ENCODE measurements around the gene EXOC6. TPM values are rescaled to one million over a fixed set of nuclear protein-coding genes. Genes with fewer than 3 reads are reported as not detected.

The EXOC6 gene
- polyA plus RNA-seq, 1 donor (not counting 4 experiments of a cell fraction or from before 2014, with no cell fraction given), result 1.2 TPM

- Histone ChIP-seq H3K27ac (ENCODE audit: control insufficient read depth, insufficient read depth, low read length) (no peak overlapping the region), H3K4me2 (ENCODE audit: control insufficient read depth, extremely low read depth, insufficient read depth, low read depth, low read length) (no peak overlapping the region), H3K9ac (ENCODE audit: control insufficient read depth, extremely low read depth, insufficient read depth, low read length) (no peak overlapping the region), H3K9me1 (ENCODE audit: control insufficient read depth, extremely low read depth, insufficient read depth, low read length) (no peaks in the 10 kb centered on the region), H3K79me2 (ENCODE audit: control insufficient read depth, insufficient read depth, low read length) (no peaks in the 10 kb centered on the region), H2AFZ (ENCODE audit: control insufficient read depth, low read length) (no peak overlapping the region), H3K36me3 (ENCODE audit: control insufficient read depth in 2 of 2, extremely low read depth in 1 of 2, insufficient read depth in 2 of 2, low read length in 2 of 2) (no peaks in the 10 kb centered on the region), H3K27me3 (ENCODE audit: control insufficient read depth, extremely low read depth, insufficient read depth, low read length) (no peaks in the 10 kb centered on the region), H3K4me3 (ENCODE audit: control insufficient read depth in 2 of 3, extremely low read depth in 1 of 3, insufficient read depth in 2 of 3, low read depth in 1 of 3, low read length in 3 of 3) (no peak overlapping the region), H3K4me1 (ENCODE audit: control insufficient read depth, extremely low read depth, insufficient read depth, low read length) (no peaks in the 10 kb centered on the region), H3K9me3 (ENCODE audit: control insufficient read depth, low read depth, low read length) (no peaks in the 10 kb centered on the region), H4K20me1 (ENCODE audit: control insufficient read depth, extremely low read depth, insufficient read depth, low read length) (no peaks in the 10 kb centered on the region)
- FAIRE-seq (no peak), DNase-seq (ENCODE audit: low read depth, low spot score) (no peak)
- dilution Hi-C loops (cut with MboI; ENCODE audit: extremely low pct_ligation_motif_present, low sequenced_read_pairs), result no loop called here
- TF ChIP-seq EZH2 (IDR thresholded peaks at IDR 0.05; ENCODE audit: low read length), result no peak
- TF ChIP-seq, protein P1, sequence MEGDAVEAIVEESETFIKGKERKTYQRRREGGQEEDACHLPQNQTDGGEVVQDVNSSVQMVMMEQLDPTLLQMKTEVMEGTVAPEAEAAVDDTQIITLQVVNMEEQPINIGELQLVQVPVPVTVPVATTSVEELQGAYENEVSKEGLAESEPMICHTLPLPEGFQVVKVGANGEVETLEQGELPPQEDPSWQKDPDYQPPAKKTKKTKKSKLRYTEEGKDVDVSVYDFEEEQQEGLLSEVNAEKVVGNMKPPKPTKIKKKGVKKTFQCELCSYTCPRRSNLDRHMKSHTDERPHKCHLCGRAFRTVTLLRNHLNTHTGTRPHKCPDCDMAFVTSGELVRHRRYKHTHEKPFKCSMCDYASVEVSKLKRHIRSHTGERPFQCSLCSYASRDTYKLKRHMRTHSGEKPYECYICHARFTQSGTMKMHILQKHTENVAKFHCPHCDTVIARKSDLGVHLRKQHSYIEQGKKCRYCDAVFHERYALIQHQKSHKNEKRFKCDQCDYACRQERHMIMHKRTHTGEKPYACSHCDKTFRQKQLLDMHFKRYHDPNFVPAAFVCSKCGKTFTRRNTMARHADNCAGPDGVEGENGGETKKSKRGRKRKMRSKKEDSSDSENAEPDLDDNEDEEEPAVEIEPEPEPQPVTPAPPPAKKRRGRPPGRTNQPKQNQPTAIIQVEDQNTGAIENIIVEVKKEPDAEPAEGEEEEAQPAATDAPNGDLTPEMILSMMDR (optimal IDR thresholded peaks at IDR 0.05 in 1 of 3, IDR thresholded peaks at IDR 0.05 in 1 of 3, conservative IDR thresholded peaks at IDR 0.05 in 1 of 3; ENCODE audit: extremely low read depth in 1 of 3, insufficient read depth in 2 of 3, low read length in 3 of 3), result no peak
These were observed 81.6 kb downstream of the EXOC6 start for GRCh38 chr10:92929896-92930295.

- no peaks in the 10 kb centered on the region for H4K20me1 ChIP-seq (ENCODE audit: control insufficient read depth, extremely low read depth, insufficient read depth, low read length)
- no peak for DNase-seq (ENCODE audit: low read depth, low spot score)
- no peaks in the 10 kb centered on the region for H3K4me1 ChIP-seq (ENCODE audit: control insufficient read depth, extremely low read depth, insufficient read depth, low read length)
- H3K4me2 ChIP-seq (ENCODE audit: control insufficient read depth, extremely low read depth, insufficient read depth, low read depth, low read length), result no peak overlapping the region
- no peak for FAIRE-seq
- H3K79me2 ChIP-seq (ENCODE audit: control insufficient read depth, insufficient read depth, low read length), result no peaks in the 10 kb centered on the region
- no peaks in the 10 kb centered on the region for H3K9me1 ChIP-seq (ENCODE audit: control insufficient read depth, extremely low read depth, insufficient read depth, low read length)
- no peak overlapping the region for H3K4me3 ChIP-seq (ENCODE audit: control insufficient read depth in 2 of 3, extremely low read depth in 1 of 3, insufficient read depth in 2 of 3, low read depth in 1 of 3, low read length in 3 of 3)
- H3K9ac ChIP-seq (ENCODE audit: control insufficient read depth, extremely low read depth, insufficient read depth, low read length), result no peak overlapping the region
- dilution Hi-C loops (cut with MboI; ENCODE audit: extremely low pct_ligation_motif_present, low sequenced_read_pairs), result no loop called here
- TF ChIP-seq, protein P1 (optimal IDR thresholded peaks at IDR 0.05 in 1 of 3, IDR thresholded peaks at IDR 0.05 in 1 of 3, conservative IDR thresholded peaks at IDR 0.05 in 1 of 3; ENCODE audit: extremely low read depth in 1 of 3, insufficient read depth in 2 of 3, low read length in 3 of 3), result no peak
- no peak for TF ChIP-seq EZH2 (IDR thresholded peaks at IDR 0.05; ENCODE audit: low read length)
- no peak overlapping the region for H2AFZ ChIP-seq (ENCODE audit: control insufficient read depth, low read length)
- H3K27me3 ChIP-seq (ENCODE audit: control insufficient read depth, extremely low read depth, insufficient read depth, low read length), result no peaks in the 10 kb centered on the region
- H3K27ac ChIP-seq (ENCODE audit: control insufficient read depth, insufficient read depth, low read length), result no peak overlapping the region
- no peaks in the 10 kb centered on the region for H3K36me3 ChIP-seq (ENCODE audit: control insufficient read depth in 2 of 2, extremely low read depth in 1 of 2, insufficient read depth in 2 of 2, low read length in 2 of 2)
- H3K9me3 ChIP-seq (ENCODE audit: control insufficient read depth, low read depth, low read length), result no peaks in the 10 kb centered on the region
These were observed 83.3 kb downstream of the EXOC6 start for GRCh38 chr10:92931597-92931996.
